ENCODE measurements around the gene MFN1.
A peak's percentile ranks its signal among the peaks of the same experiment; 100 is the strongest.

MFN1 gene

GRCh38 chr3:179324270-179324754 is 23.2 kb upstream of the MFN1 start:
- TF ChIP-seq ZNF426 (tag by site-specific recombination; IDR thresholded peaks at IDR 0.05) (no peak), ZBTB17 (tag by site-specific recombination; IDR thresholded peaks at IDR 0.05) (peak; percentile 84)
- Histone ChIP-seq H3K4me1 (ENCODE audit: control insufficient read depth, insufficient read depth, low read length) (no peaks in the 10 kb centered on the region), H3K4me3 (ENCODE audit: low read depth, low read length) (peak overlapping the region; percentile 93), H3K36me3 (ENCODE audit: control insufficient read depth in 2 of 2, insufficient read depth in 1 of 2, low read length in 2 of 2) (peaks cover 16 to 34% of the 10 kb centered on the region in 2 experiments), H3K9me3 (ENCODE audit: control insufficient read depth, insufficient read depth, low read depth, low read length) (no peaks in the 10 kb centered on the region), H3K27ac (ENCODE audit: extremely low read depth, low read depth, low read length) (no peak overlapping the region)
- CTCF ChIA-PET, result interaction anchor here (0.7 to 1.4 kb wide), 2 partner anchors 66 to 146 kb away, joined by 3 to 4 read pairs; no protein-coding TSS in a partner anchor
- POLR2A ChIA-PET, result interaction anchor here (1.0 kb wide), 1 partner anchor 177 kb away, joined by 3 read pairs; no protein-coding TSS in a partner anchor

GRCh38 chr3:179330438-179330837 is 17.1 kb upstream of the MFN1 start:
- TF ChIP-seq ZNF530 (tag by site-specific recombination; IDR thresholded peaks at IDR 0.05; ENCODE audit: low read depth) (no peak), ZNF211 (tag by site-specific recombination; IDR thresholded peaks at IDR 0.05; ENCODE audit: low read depth) (no peak), ZNF404 (tag by site-specific recombination; IDR thresholded peaks at IDR 0.05) (no peak), ZNF146 (tag by site-specific recombination; IDR thresholded peaks at IDR 0.05) (no peak), ZNF621 (tag by site-specific recombination; IDR thresholded peaks at IDR 0.05) (no peak), ZNF169 (tag by site-specific recombination; IDR thresholded peaks at IDR 0.05) (no peak), ZNF239 (tag by site-specific recombination; IDR thresholded peaks at IDR 0.05) (no peak), MYNN (tag by site-specific recombination; IDR thresholded peaks at IDR 0.05; ENCODE audit: borderline replicate concordance) (no peak), ZNF175 (tag by site-specific recombination; IDR thresholded peaks at IDR 0.05) (no peak), ELK4 (IDR thresholded peaks at IDR 0.05; ENCODE audit: borderline replicate concordance, low read depth, low read length) (no peak), ZNF747 (tag by site-specific recombination; IDR thresholded peaks at IDR 0.05) (no peak), SALL2 (tag by site-specific recombination; IDR thresholded peaks at IDR 0.05; ENCODE audit: borderline replicate concordance) (no peak), ZBTB6 (tag by site-specific recombination; IDR thresholded peaks at IDR 0.05) (no peak), PRDM4 (tag by site-specific recombination; IDR thresholded peaks at IDR 0.05) (no peak), MZF1 (tag by site-specific recombination; IDR thresholded peaks at IDR 0.05; ENCODE audit: borderline replicate concordance) (no peak), HIC1 (tag by site-specific recombination; IDR thresholded peaks at IDR 0.05) (no peak), RBAK (tag by site-specific recombination; IDR thresholded peaks at IDR 0.05) (no peak), YY1 (tag by site-specific recombination; IDR thresholded peaks at IDR 0.05) (no peak), ZNF416 (tag by site-specific recombination; IDR thresholded peaks at IDR 0.05) (no peak), ZNF324 (tag by site-specific recombination; IDR thresholded peaks at IDR 0.05) (no peak)
- Histone ChIP-seq H3K27ac (ENCODE audit: extremely low read depth, low read depth, low read length) (no peak overlapping the region), H3K9me3 (ENCODE audit: control insufficient read depth, insufficient read depth, low read depth, low read length) (no peaks in the 10 kb centered on the region), H3K36me3 (ENCODE audit: control insufficient read depth in 2 of 2, insufficient read depth in 1 of 2, low read length in 2 of 2) (peaks cover 42 to 89% of the 10 kb centered on the region in 2 experiments), H3K4me3 (ENCODE audit: low read depth, low read length) (no peak overlapping the region), H3K4me1 (ENCODE audit: control insufficient read depth, insufficient read depth, low read length) (no peaks in the 10 kb centered on the region)
- CTCF ChIA-PET, result interaction anchor here (0.6 kb wide), 1 partner anchor 480 kb away, joined by 3 read pairs; no protein-coding TSS in a partner anchor
- POLR2A ChIA-PET, result no interaction called here
